ENCODE results near the gene ITPR1.

Gene ITPR1

GRCh38 chr3:4492208-4493013 is 737 bp upstream of the ITPR1 start:
- Histone ChIP-seq H3K18ac (ENCODE audit: low read length) (peak overlapping the region; percentile 96), H3K56ac (ENCODE audit: low read length) (peak overlapping the region; percentile 80), H3K23ac (ENCODE audit: low read length) (no peak overlapping the region), H3K79me1 (ENCODE audit: low read length) (no peaks in the 10 kb centered on the region), H3K4ac (ENCODE audit: low read depth, low read length) (no peak overlapping the region), H3K4me2 (ENCODE audit: low read length) (peak overlapping the region; percentile 89), H3K79me2 (ENCODE audit: control insufficient read depth, insufficient read depth, low read length) (no peaks in the 10 kb centered on the region), H3K4me3 (ENCODE audit: low read length) (peak overlapping the region; percentile 52), H3K36me3 (ENCODE audit: control insufficient read depth, insufficient read depth, low read length) (no peaks in the 10 kb centered on the region), H2AK5ac (ENCODE audit: low read length) (no peak overlapping the region), H3K9ac (ENCODE audit: low read length) (peak overlapping the region; percentile 70), H4K8ac (ENCODE audit: low read depth, low read length) (no peak overlapping the region), H2BK120ac (ENCODE audit: low read depth, low read length) (peak overlapping the region; percentile 35), H3K4me1 (ENCODE audit: control insufficient read depth, low read depth, low read length) (no peaks in the 10 kb centered on the region), H4K5ac (ENCODE audit: low read length) (no peak overlapping the region), H3K27me3 (ENCODE audit: insufficient read depth, low read length, poor library complexity) (no peaks in the 10 kb centered on the region), H2BK15ac (replicated peaks; ENCODE audit: low read depth) (no peak overlapping the region), H2BK5ac (ENCODE audit: low read length) (no peak overlapping the region), H3K27ac (ENCODE audit: low read depth, low read length) (peak overlapping the region; percentile 40)
- DNase-seq: peak; percentile 81
- WGBS (ENCODE audit: extremely low coverage, insufficient coverage, low lambda C conversion rate): no CpG with 5 or more reads among the region's 43 CpGs

GRCh38 chr3:4493941-4494894 is 1.1 kb downstream of the ITPR1 start:
- DNase-seq: peak; percentile 33

GRCh38 chr3:4494895-4495264 is 1.7 kb downstream of the ITPR1 start:
- H3K4ac ChIP-seq (ENCODE audit: low read depth, low read length): no peak overlapping the region
- H3K56ac ChIP-seq (ENCODE audit: low read length): no peak overlapping the region
- H3K79me2 ChIP-seq (ENCODE audit: control insufficient read depth, insufficient read depth, low read length): no peaks in the 10 kb centered on the region
- no peak overlapping the region for H3K4me2 ChIP-seq (ENCODE audit: low read length)
- no peaks in the 10 kb centered on the region for H3K36me3 ChIP-seq (ENCODE audit: control insufficient read depth, insufficient read depth, low read length)
- no peak overlapping the region for H3K9ac ChIP-seq (ENCODE audit: low read length)
- no peak overlapping the region for H2BK15ac ChIP-seq (replicated peaks; ENCODE audit: low read depth)
- H3K27me3 ChIP-seq (ENCODE audit: insufficient read depth, low read length, poor library complexity): no peaks in the 10 kb centered on the region
- no peak overlapping the region for H2BK120ac ChIP-seq (ENCODE audit: low read depth, low read length)
- no peak overlapping the region for H3K23ac ChIP-seq (ENCODE audit: low read length)
- no peak overlapping the region for H2BK5ac ChIP-seq (ENCODE audit: low read length)
- H2AK5ac ChIP-seq (ENCODE audit: low read length): no peak overlapping the region
- DNase-seq: no peak
- no peaks in the 10 kb centered on the region for H3K4me1 ChIP-seq (ENCODE audit: control insufficient read depth, low read depth, low read length)
- H3K79me1 ChIP-seq (ENCODE audit: low read length): no peaks in the 10 kb centered on the region
- no peak overlapping the region for H3K27ac ChIP-seq (ENCODE audit: low read depth, low read length)
- H4K8ac ChIP-seq (ENCODE audit: low read depth, low read length): no peak overlapping the region
- no CpG with 5 or more reads among the region's 4 CpGs for WGBS (ENCODE audit: extremely low coverage, insufficient coverage, low lambda C conversion rate)
- H3K4me3 ChIP-seq (ENCODE audit: low read length): no peak overlapping the region
- no peak overlapping the region for H4K5ac ChIP-seq (ENCODE audit: low read length)
- no peak overlapping the region for H3K18ac ChIP-seq (ENCODE audit: low read length)

More at GRCh38 chr3:4493941-4494894, 1.1 kb downstream of the ITPR1 start:
- H3K4ac ChIP-seq (ENCODE audit: low read depth, low read length): no peak overlapping the region
- peak overlapping the region; percentile 82 for H3K4me2 ChIP-seq (ENCODE audit: low read length)
- no peak overlapping the region for H4K5ac ChIP-seq (ENCODE audit: low read length)
- peak overlapping the region; percentile 43 for H3K56ac ChIP-seq (ENCODE audit: low read length)
- peak overlapping the region; percentile 15 for H3K4me3 ChIP-seq (ENCODE audit: low read length)
- H4K8ac ChIP-seq (ENCODE audit: low read depth, low read length): no peak overlapping the region
- no peak overlapping the region for H2AK5ac ChIP-seq (ENCODE audit: low read length)
- peak overlapping the region; percentile 33 for H3K9ac ChIP-seq (ENCODE audit: low read length)
- no peak overlapping the region for H3K23ac ChIP-seq (ENCODE audit: low read length)
- H3K79me2 ChIP-seq (ENCODE audit: control insufficient read depth, insufficient read depth, low read length): no peaks in the 10 kb centered on the region
- H2BK5ac ChIP-seq (ENCODE audit: low read length): no peak overlapping the region
- H3K27me3 ChIP-seq (ENCODE audit: insufficient read depth, low read length, poor library complexity): no peaks in the 10 kb centered on the region
- no peaks in the 10 kb centered on the region for H3K79me1 ChIP-seq (ENCODE audit: low read length)
- no peaks in the 10 kb centered on the region for H3K4me1 ChIP-seq (ENCODE audit: control insufficient read depth, low read depth, low read length)
- H3K36me3 ChIP-seq (ENCODE audit: control insufficient read depth, insufficient read depth, low read length): no peaks in the 10 kb centered on the region
- H2BK15ac ChIP-seq (replicated peaks; ENCODE audit: low read depth): no peak overlapping the region
- no CpG with 5 or more reads among the region's 28 CpGs for WGBS (ENCODE audit: extremely low coverage, insufficient coverage, low lambda C conversion rate)
- H3K27ac ChIP-seq (ENCODE audit: low read depth, low read length): no peak overlapping the region
- H2BK120ac ChIP-seq (ENCODE audit: low read depth, low read length): no peak overlapping the region
- H3K18ac ChIP-seq (ENCODE audit: low read length): no peak overlapping the region

GRCh38 chr3:4495294-4496086 is 2.3 kb downstream of the ITPR1 start:
- Histone ChIP-seq H3K23ac (ENCODE audit: low read length) (no peak overlapping the region), H4K8ac (ENCODE audit: low read depth, low read length) (no peak overlapping the region)

GRCh38 chr3:4496087-4496452 is 2.9 kb downstream of the ITPR1 start:
- Histone ChIP-seq H4K8ac (ENCODE audit: low read depth, low read length) (no peak overlapping the region), H3K27me3 (ENCODE audit: insufficient read depth, low read length, poor library complexity) (no peaks in the 10 kb centered on the region), H2AK5ac (ENCODE audit: low read length) (no peak overlapping the region), H3K4me2 (ENCODE audit: low read length) (no peak overlapping the region), H3K18ac (ENCODE audit: low read length) (no peak overlapping the region), H3K79me2 (ENCODE audit: control insufficient read depth, insufficient read depth, low read length) (no peaks in the 10 kb centered on the region), H3K79me1 (ENCODE audit: low read length) (no peaks in the 10 kb centered on the region), H3K27ac (ENCODE audit: low read depth, low read length) (no peak overlapping the region), H3K23ac (ENCODE audit: low read length) (no peak overlapping the region), H2BK15ac (replicated peaks; ENCODE audit: low read depth) (no peak overlapping the region), H3K9ac (ENCODE audit: low read length) (no peak overlapping the region), H3K4me3 (ENCODE audit: low read length) (no peak overlapping the region), H3K56ac (ENCODE audit: low read length) (no peak overlapping the region), H3K4ac (ENCODE audit: low read depth, low read length) (no peak overlapping the region), H3K4me1 (ENCODE audit: control insufficient read depth, low read depth, low read length) (no peaks in the 10 kb centered on the region), H2BK120ac (ENCODE audit: low read depth, low read length) (no peak overlapping the region), H3K36me3 (ENCODE audit: control insufficient read depth, insufficient read depth, low read length) (no peaks in the 10 kb centered on the region), H2BK5ac (ENCODE audit: low read length) (no peak overlapping the region), H4K5ac (ENCODE audit: low read length) (no peak overlapping the region)
- DNase-seq: no peak
- WGBS (ENCODE audit: extremely low coverage, insufficient coverage, low lambda C conversion rate): no CpG with 5 or more reads among the region's 3 CpGs

More at GRCh38 chr3:4495294-4496086, 2.3 kb downstream of the ITPR1 start:
- Histone ChIP-seq H3K18ac (ENCODE audit: low read length) (no peak overlapping the region), H3K36me3 (ENCODE audit: control insufficient read depth, insufficient read depth, low read length) (no peaks in the 10 kb centered on the region), H3K79me2 (ENCODE audit: control insufficient read depth, insufficient read depth, low read length) (no peaks in the 10 kb centered on the region), H3K4me1 (ENCODE audit: control insufficient read depth, low read depth, low read length) (no peaks in the 10 kb centered on the region), H3K4me3 (ENCODE audit: low read length) (no peak overlapping the region), H4K5ac (ENCODE audit: low read length) (no peak overlapping the region), H3K4me2 (ENCODE audit: low read length) (no peak overlapping the region), H2BK15ac (replicated peaks; ENCODE audit: low read depth) (no peak overlapping the region), H3K27me3 (ENCODE audit: insufficient read depth, low read length, poor library complexity) (no peaks in the 10 kb centered on the region), H3K79me1 (ENCODE audit: low read length) (no peaks in the 10 kb centered on the region), H2BK5ac (ENCODE audit: low read length) (no peak overlapping the region), H2AK5ac (ENCODE audit: low read length) (no peak overlapping the region), H3K4ac (ENCODE audit: low read depth, low read length) (no peak overlapping the region), H3K56ac (ENCODE audit: low read length) (no peak overlapping the region), H3K9ac (ENCODE audit: low read length) (no peak overlapping the region), H3K27ac (ENCODE audit: low read depth, low read length) (no peak overlapping the region), H2BK120ac (ENCODE audit: low read depth, low read length) (no peak overlapping the region)
- DNase-seq: no peak
- no CpG with 5 or more reads among the region's 3 CpGs for WGBS (ENCODE audit: extremely low coverage, insufficient coverage, low lambda C conversion rate)
